AG20443 (cell line): ENCODE measurements around the gene C21orf58.
"Not testable (repeated sequence)": the region's sequence is repeated elsewhere in the genome, so short reads cannot be mapped to it uniquely, and the experiment has no call there.

Experiments used
- DNase-seq: peaks from one replicate; pipeline ENCODE4 v3.0.0; 2012; ENCODE audit warnings: low spot score, mixed read lengths

C21orf58 gene

GRCh38 chr21:46324390-46325072 lies 861 bp upstream of the C21orf58 start:
- peak; percentile 100 for DNase-seq

DNA sequence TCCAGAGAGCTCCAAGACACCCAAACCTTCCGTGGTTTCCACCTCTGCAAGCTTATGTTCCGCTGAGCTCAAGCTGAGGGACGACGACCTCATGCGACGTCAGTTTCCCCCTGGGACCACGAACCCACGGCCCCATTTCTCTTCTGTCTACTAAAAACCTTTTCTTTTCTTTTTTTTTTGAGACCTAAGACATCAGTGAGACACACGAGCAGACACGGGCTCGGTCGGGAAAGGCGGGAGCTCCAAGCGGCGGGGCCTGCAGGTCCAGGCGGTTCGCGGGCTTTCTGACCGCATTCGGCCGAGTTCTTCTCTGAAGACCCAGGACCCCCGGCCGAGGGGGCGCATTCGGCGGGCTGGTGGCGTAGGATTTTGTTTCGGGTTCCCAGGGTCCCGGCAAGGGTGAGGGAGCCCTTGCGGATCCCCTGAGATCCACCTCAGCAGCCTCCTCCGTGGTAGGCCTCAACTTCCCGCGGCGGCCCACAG lies 402 bp downstream of the C21orf58 start:
- no peak for DNase-seq

- DNase-seq = peak; percentile 40
Observed at GRCh38 chr21:46322351-46323226, 1.1 kb downstream of the C21orf58 start.

DNA sequence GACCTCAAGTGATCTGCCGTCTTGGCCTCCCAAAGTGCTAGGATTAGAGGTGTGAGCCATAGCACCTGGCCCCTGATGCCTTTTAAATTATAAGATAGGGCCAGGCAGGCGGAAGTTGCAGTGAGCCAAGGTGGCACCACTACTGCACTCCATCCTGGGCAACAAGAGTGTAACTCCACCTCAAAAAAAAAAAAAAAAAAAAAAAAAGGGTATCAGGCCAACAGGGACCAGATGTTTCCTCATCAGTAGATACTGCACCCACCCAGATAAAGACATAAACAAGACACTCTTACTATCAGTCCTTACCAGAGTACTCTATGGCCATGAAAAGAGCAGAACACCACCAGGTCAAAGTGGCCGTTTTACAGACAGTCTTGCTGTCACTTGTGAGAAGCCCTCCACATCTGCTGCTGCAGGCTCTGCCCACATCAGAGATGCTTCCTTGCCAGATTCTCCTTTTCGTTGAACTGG lies 3.3 kb downstream of the C21orf58 start:
- DNase-seq = no peak

DNA sequence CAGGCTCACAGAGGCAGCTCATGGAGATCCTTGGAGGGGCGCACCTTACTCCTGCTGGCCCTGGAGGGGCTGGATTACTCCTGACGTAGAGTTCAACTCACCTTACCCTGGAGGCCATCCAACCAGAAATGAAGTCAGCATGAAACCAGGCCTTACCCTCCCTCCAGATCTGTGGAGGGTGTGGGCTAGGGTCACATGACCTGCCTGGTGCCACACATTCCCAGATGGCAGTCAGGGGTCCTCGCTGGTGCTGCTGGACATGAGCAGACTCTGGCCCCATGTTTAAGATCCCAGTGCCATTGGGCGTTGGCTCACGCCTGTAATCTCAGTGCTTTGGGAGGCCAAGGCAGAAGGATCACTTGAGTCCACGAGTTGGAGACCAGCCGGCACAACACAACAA lies 4.5 kb downstream of the C21orf58 start:
- DNase-seq = no peak

DNA sequence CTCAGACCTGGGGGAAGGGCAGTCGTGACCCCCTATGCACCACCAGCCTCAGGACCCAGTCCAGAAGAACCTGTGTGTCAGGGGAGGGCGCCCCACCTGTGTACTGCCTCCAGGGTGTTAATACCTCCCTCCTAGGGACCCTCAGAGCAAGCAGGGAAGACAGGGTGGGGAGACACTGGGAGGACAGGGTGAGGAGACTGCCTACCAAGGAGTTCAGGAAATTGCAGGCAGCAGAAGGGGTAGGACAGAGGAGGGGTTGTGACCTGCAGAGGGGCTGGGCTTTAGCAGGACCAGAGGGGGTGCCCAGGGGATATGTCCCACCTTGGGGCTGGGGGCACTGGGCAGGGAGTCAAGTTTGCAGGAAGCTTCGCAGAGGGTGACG lies 5.2 kb downstream of the C21orf58 start:
- no peak for DNase-seq

DNA sequence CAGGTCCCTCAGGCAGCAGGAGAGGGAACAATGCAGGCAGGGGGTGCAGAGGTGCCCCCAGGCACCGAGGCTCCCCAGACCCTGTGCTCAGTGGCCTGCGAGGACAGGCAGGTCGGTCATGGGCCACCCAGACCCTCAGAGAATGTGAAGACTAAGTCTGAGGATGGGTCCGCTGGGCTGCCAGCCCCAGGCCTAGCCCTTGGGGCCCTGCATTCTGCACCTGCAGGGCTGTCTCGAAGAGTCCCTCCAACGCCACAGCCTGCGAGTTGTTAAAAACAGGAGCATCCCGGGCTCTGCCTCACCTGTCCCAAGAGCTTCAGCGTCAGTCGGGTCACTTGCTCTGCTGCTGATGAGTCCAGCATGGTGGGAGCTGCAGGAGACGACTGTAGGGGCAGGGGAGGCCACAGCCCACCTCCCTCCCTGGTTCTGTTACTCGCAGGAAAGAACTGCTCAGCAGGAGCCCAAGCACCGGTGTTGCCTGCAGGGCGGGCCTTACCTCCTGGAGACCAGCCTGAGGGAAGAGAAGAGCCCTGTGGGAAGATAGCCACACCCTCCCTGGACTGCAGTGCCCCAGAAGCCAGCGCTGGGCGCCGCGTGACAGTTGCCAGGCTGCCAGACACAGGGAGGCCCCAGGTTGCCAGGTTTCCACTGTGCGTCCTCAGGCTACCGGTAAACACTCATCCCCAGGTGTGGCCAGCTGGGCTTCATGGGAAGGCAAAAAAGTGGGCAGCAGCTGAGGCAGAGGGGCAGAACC lies 5.8 kb downstream of the C21orf58 start:
- no peak for DNase-seq

DNA sequence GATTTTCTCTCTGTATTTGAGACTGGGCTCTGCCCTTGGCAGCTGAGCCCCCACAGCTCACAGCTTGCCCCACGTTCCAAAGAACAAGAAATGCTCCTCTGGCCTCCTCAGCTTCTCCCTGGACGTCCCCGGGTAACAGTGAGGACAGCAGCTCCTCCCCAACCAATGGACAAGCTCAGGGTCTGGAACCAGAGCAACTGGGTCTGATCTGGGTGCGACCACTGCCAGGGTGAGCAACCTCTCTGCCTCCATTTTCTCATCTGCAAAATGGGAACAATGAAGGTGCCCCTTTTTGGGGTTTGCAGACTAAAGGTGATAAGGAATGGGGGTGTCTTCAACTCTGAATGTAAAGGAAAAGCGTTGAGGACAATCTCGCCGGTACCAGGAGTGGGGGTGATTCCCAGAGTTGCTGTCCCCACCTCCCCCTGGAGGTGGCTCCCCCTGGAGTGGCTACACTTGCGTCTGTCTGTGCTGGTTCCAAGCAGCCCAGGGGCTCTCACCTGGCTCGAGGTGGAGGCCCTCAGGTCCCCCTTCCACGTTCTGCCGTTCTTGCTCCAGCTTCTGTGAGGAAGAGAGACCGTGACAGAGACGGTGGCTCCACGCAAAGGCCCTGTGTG lies 6.9 kb downstream of the C21orf58 start:
- no peak for DNase-seq

DNA sequence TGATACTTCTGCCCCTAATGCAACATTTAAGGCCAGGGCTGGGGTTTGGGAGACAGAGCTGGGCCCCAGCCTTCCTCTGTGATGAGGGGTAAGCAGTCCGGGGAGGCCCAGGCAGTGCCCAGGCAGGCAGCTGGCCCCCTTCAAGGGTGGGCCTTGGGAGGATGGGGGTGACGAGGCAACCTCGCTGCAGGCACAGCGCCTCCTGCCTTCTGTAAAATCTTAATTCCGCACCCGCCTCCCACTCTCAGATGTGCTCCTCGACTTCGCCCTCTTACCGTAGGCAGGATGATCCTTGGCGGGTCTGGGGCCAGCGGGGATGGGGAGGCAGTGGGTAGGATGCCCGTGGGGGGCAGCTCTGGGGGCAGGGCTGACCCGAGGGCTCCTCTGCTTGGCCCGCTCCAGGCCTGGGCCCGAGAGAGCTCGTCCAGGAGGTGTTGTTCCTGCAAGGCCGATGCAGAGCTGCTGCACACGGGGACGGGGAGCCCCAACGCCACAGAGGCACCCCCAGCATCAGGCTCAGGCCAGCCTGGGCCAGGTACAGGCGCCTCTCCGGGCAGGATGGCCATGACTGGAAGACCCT lies 9.1 kb downstream of the C21orf58 start:
- no peak for DNase-seq

- DNase-seq = no peak
Observed at GRCh38 chr21:46312949-46313348, 10.7 kb downstream of the C21orf58 start.

- no peak for DNase-seq
Observed at GRCh38 chr21:46311568-46311967, 12.1 kb downstream of the C21orf58 start.

DNA sequence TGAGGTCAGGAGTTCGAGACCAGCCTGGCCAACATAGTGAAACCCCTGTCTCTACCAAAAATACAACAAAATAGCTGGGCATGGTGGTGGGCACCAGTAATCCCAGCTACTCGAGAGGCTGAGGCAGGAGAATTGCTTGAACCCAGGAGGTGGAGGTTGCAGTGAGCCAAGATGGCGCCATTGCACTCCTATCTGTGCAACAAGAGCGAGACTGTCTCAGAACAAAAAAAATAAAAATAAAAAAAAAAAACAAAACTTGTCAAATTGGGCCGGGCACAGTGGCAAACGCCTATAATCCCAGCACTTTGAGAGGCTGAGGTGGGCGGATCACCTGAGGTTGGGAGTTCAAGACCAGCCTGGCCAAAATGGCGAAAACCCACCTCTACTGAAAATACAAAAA lies 13.4 kb downstream of the C21orf58 start:
- not testable (repeated sequence) for DNase-seq

- no peak for DNase-seq
Observed at GRCh38 chr21:46308431-46308830, 15.2 kb downstream of the C21orf58 start.

DNA sequence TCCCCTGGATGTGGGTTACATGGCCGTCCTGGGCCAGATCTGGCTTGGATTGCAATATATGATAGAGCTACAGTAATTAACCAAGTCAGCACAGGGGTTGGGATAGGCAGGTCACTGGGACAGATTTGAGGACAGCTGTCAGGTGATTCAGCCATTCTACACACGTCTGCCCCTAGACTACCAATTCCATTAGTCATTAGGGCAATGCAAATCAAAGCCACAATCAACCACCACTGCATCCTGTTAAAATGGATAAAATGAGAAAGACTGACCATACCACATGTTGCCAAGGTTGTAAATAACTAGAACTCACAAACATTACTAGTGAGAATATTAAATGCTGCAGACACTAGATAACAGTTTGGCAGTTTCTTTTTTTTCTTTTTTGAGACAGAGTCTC lies 16.0 kb downstream of the C21orf58 start:
- DNase-seq = no peak

- DNase-seq = no peak
Observed at GRCh38 chr21:46304955-46305354, 18.7 kb downstream of the C21orf58 start.

DNA sequence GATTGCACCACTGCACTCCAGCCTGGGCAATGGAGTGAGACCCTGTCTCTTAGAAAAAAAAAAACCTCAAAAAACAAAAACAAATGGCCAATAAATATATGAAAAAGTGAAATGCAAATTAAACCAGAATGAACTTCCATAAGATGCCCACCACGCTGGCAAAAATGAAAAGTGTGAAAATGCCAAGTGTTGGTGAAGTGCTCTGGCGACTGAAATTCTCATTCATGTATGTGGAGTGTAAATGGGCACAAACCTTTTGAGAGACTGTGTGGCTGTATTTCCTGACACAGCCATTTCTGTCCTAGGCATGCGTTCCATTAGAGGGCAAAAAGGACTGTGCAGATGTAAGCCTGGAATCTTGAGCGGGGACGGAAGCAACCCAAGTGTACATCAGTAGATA lies 19.2 kb downstream of the C21orf58 start:
- no peak for DNase-seq

DNA sequence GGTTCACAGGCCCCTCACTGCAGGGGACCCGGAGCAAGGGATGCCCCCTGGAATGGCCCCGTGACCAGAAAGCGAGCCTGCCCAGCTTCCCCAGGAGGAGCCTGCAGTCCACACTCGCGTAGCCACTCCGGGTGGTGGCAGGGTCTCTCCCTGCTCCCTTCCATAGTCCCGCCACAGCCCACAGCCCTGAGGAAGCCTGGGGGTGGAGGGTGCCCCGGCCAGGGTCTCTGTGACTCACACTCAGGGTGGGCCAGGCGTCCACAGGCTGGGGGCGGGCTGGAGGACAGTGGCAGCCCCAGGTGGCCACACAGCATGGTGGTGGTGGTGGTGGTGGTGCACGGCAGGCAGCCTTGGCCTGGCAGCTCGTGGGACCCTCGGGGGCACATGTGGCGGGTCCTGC lies 21.9 kb downstream of the C21orf58 start:
- DNase-seq = no peak

DNA sequence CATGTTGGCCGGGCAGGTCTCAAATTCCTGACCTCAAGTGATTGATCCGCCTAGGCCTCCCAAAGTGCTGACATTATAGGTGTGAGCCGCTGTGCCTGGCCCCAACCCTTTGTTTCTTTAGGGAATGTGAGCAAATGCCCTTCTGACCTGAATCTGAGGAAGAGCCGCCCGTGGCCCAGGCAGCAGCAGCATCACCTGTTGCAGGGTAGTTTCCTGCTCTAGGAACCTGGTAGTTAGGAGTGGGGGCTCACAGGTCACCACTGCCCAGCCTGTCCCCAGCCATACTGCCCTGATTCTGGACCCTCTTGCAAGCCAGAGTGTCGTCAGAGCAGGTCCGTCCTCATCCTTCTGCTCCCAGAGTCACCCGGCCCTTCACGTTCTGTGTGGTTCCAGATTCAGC lies 24.5 kb downstream of the C21orf58 start:
- no peak for DNase-seq

DNA sequence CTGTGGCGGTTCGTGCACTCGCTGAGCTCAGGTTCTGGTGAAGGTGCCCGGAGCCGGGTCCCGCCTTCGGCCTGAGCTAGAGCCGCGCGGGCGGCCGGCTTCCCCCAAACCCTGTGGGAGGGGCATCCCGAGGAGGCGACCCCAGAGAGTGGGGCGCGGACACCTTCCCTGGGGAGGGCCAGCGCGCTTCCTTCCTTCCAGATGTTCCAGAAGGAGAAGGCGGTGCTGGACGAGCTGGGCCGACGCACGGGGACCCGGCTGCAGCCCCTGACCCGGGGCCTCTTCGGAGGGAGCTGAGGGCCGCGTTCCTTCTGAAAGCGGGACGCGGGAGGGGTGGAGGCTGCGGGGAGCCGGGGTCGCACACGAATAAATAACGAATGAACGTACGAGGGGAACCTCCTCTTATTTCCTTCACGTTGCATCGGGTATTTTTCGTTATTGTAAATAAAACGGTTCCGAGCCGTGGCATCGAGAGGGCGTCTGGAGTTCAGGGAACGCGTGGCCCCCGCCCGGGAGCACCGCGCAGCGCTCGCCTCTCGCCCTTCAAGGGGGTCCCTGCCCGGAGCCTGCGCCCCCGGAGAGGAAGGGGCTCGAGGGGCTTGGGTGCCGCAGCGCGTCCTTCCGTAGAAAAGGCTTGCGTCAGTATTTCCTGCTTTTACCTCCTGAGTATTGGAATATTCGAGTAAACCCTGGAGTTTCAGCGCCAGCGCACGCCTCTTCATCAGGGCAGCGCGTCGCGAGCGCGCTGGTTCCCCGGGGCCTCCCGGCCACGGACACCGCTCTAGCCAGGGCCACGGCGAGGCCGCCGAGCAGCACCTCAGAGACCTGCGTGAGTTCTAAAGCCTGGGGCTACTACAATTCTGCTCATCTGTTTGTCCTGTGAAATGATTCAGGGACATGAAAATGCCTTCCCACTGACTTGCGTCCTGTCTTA lies 26.1 kb downstream of the C21orf58 start:
- peak; percentile 43 for DNase-seq

DNA sequence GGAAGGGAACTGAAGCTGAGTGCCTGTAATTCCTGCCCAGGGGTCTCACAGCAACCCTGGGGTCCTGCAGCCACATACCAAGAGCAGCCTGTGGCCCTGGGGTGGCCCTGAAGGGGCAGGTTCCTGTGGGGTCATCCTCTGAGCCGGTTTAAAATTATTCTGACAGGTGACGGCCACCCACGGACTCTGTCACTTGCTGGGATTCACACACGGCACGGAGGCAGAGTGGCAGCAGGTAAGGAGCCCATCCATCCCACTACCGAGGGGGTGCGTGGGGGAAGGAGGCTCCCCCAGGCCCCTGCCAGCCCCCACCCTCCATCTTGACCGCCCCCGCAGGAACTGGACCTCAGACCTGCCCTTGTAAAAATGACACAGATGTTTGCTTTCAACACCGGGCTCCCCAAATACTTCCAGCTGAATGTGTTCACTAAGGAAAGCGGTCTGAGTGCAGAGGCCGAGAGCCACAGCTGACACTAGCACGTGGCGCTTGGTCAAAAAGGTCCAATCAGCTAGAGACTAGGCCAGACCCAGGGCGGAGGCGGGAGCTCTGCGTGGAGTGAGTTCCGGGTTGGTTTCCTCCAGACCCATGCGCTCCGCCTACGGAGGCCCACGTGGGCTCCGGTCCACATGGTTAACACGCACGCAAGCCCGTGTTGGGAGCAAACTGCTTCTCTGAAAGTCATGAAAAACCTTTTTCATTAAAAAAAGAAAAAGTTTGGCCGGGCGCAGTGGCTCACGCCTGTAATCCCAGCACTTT lies 27.5 kb downstream of the C21orf58 start:
- peak; percentile 95 for DNase-seq
